LoVo (cell line): ENCODE data around the gene PRDM15.

ENCODE experiments used
- DNase-seq: peaks from one replicate; pipeline ENCODE4 v3.0.0-alpha.2; 2016; ENCODE audit warnings: low spot score

PRDM15 gene, protein sequence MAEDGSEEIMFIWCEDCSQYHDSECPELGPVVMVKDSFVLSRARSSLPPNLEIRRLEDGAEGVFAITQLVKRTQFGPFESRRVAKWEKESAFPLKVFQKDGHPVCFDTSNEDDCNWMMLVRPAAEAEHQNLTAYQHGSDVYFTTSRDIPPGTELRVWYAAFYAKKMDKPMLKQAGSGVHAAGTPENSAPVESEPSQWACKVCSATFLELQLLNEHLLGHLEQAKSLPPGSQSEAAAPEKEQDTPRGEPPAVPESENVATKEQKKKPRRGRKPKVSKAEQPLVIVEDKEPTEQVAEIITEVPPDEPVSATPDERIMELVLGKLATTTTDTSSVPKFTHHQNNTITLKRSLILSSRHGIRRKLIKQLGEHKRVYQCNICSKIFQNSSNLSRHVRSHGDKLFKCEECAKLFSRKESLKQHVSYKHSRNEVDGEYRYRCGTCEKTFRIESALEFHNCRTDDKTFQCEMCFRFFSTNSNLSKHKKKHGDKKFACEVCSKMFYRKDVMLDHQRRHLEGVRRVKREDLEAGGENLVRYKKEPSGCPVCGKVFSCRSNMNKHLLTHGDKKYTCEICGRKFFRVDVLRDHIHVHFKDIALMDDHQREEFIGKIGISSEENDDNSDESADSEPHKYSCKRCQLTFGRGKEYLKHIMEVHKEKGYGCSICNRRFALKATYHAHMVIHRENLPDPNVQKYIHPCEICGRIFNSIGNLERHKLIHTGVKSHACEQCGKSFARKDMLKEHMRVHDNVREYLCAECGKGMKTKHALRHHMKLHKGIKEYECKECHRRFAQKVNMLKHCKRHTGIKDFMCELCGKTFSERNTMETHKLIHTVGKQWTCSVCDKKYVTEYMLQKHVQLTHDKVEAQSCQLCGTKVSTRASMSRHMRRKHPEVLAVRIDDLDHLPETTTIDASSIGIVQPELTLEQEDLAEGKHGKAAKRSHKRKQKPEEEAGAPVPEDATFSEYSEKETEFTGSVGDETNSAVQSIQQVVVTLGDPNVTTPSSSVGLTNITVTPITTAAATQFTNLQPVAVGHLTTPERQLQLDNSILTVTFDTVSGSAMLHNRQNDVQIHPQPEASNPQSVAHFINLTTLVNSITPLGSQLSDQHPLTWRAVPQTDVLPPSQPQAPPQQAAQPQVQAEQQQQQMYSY

DNA sequence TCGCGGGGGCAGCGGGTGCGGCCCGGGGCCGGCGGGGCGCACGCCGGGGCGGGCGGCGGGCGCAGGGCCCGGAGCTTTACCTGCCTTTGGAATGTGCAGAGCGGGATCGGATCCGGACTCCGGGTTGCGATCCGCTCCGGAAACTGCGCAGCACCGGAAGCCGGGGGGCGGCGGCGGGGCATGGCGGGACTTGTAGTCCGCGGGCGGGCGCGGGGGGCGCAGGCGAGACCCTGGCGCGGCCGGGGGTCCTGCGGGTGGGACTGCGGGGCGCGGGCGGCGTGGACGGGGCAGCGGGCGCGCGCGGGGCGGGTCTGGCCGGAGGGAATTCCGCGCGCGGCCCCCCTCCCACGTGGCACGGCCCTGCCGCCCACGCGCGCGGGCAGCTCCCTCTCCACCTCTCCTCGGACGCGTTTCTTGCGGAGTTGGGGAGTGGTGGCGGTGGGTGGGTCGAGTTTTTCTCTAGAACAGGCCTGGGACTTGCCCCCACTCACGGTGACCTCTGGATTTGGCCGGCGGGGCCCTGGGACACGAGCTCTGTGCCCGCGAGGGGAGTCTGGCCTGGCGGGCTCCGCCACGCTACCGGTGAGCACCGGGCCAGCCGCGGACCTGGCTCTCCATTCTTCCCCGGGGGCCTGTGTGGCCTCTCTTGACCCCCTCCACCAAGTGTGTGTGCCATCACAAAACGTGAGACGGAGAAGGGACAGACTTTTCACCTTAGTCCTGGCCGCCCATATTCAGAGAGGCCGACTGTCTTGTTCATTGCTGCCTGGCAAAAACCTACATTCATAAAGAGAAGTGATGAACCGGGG lies at the start of gene PRDM15:
Gene PRDM15 (minus strand): TSS at position 155 of the 809 bp plus-strand sequence. CDS start 18,981 bp downstream, outside the sequence.
- peak; percentile 76 for DNase-seq

DNA sequence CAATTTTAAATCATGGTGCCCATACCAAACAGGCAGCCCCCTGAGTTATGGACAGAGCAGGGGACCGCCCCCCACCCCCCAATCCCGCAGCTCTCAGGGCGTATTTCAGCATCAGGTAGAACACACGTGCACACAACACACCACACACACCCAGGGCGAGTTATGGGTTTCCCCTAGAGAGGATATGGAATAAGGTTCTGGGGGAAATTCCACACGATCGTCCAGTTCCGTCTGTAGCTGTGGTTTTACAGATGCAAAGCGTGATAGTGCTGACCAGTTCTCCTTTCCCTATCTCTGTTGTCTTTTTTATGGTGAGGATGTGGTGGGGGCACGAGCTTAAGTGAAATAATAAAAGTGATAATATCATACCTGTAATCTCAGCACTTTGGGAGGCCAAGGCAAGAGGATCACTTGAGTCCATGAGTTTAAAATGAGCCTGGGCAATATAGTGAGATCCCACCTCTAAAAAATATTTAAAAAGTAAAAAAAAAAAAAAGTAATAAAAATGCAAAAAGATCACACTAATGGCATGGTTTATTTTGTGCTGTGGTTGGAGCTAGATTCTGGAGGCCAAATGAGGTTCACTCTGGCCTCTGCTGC lies 49.6 kb upstream of the PRDM15 start:
- DNase-seq: no peak

DNA sequence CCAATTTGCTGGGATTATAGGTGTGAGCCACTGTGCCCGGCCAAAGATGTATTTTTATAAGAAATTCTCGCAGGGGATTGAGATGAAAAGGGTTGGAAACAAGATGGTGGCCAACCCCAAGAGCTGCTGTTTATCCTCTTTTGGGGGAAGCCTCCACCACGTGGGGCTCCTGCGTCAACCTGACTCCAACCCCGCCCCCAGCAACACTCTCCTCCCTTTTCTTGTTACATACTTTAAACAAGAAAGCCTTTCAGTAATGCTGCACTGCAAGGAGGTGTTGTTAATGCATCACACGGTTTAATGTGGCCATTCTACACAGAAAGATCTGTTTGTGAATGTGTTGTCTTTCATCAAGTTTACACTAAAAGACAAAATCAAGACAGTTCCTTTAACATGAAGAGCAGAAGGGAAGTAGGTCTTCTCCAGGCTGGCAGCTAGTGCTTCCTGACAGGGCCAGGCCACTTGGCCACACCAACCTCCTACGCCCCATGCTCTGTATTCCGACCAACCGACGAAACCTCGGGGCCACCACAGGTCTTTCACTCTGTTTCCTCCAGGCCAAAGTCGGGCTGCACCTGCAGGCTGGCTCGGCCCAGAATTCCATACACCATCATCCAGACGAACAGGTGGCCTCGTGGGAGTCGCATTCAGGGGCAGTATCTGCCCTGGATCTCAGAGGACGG lies 48.7 kb upstream of the PRDM15 start:
- no peak for DNase-seq

DNA sequence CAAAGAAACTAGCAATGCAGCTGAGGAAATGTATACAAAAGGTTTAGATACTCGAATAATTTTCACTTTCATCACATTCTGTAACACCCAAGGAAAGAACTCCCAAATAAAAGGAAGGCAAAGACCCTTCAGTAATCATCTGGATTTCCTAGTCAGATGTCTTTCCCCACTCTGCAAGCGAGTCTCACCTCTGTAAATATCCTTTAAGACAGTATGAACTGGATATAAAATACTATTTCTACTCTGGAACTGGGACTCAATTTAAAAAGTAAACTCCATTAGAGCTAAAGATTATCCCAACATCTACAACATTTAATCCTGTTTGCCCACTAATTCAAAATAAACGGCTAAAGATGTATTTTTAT lies 47.6 kb upstream of the PRDM15 start:
- DNase-seq: no peak

- peak; percentile 60 for DNase-seq
Observed at GRCh38 chr21:41926117-41926806, 47.1 kb upstream of the PRDM15 start.

GRCh38 chr21:41925767-41926116 lies 46.6 kb upstream of the PRDM15 start:
- DNase-seq: no peak

DNA sequence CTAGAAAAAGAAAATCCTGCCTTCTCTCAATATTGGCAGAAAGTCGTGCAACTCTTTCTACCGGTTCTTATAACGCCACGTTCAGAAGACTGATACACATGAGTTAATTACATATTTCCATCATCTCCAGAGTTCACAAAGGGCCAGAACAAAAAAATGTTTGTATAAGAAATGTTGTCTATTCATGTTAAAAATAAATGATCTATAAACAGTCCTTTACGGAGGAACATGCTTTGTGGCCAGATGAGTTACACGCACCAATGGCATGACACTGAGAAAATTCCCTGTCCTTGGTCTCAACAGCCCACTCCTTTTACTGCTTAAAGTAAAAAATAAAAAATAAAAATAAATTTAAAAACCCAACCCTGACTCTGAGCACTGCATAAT lies 45.2 kb upstream of the PRDM15 start:
- DNase-seq: no peak

DNA sequence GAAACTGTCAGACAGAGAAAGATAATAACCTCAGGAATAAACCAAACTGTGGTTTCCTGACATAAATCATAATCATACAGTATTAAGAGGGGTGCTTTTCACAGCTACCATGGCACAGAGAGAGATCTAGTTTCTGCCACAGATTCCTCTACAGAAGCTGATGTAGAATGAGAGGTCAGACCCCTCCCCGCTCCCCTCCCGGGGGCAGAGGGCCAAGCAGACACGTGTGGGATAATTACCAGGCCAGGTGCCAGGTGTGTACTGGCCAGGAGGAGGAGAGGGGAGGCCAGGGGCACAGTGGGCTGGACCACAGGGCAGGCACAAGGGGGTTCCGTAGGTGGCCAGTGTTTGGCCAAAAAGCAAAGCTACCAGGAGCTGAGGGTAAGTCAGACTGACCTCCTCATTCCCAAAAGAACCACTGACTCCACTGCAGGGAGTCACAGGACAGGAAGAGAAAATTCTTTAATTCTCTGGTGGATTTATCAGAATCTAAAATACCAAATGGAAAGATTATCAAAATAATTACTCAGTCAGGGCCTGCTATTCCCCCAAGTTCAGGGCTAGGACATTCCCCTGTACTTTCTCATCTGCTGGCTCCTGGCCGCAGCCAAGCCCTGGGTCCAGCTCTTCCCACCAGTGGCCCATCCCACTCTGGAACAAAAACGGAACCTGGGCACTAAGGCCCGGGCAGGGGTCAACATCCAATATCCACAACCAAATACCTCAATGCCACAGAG lies 44.7 kb upstream of the PRDM15 start:
- no peak for DNase-seq

GRCh38 chr21:41923186-41923585 lies 44.0 kb upstream of the PRDM15 start:
- no peak for DNase-seq

DNA sequence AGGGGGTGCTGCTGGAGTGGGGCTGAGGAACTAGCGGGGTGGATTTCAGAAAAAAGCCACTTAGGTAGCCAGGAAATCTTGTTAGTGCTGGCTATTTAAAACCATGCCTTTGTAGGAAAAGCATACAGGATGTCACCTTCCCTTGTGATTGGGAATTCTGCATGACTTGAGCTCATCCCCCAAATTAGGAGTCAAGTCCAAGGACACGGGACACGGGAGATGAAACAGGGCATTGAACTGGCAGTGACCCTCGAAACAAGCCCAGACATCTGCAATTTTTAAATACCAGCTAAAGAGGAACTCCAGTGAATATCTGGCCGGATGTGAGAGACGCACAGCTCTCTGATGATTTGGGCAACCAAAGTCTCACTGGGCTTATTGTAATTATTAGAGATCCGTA lies 41.9 kb upstream of the PRDM15 start:
- no peak for DNase-seq

GRCh38 chr21:41920476-41920875 lies 41.3 kb upstream of the PRDM15 start:
- no peak for DNase-seq

DNA sequence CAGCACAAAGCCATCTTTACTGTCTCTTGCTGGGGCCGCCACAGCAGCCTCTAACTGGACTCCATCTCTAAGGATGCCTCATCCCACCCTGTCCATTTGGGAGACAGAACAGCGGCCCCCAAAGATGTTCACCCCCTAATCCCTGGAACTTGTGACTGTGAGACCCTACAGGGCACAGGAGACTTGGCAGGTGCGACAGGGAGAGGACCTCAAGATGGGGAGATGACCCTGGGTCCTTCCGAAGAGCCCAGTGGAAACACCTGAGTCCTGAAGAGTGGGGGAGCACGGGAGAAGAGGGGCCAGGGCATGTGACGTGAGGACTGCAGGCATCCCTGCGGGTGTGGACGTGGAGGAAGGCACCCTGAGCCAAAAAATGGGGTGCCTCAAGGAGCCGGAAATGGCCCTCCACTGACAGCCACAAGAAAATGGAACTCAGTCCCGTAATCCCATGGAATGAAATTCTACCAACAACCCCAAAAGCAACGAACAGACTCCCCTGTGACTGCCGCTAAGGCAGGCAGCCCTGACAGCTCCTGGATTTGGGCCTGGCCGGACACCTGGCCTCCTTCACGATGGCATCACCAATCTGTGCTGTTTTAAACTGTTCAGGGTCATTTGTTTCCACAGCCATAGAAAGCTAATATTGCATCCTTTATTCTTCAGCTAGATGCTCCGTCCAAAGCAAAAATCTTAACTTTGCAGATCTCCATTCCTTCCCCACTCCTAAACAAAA lies 40.7 kb upstream of the PRDM15 start:
- DNase-seq: no peak

- DNase-seq: no peak
Observed at GRCh38 chr21:41918561-41919358, 39.6 kb upstream of the PRDM15 start.

DNA sequence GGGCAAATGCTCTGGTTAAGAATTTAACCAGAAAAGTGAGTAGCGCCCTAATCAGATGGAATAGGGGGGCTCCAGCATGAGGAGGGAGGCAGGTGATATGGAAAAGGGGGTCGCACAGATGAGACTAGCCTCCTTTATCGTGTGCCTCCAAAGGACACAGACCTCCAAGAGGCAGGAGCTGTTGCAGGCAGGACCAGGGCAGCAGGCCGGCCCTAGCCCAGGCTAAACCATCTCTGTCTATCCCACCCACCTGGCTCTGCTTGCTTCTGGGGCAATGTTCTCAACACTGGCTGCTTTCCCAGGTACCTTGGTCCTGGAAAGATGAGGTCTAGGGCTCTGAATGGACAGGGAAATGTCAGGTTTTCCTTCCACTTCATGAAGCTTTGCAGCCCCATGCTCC lies 38.4 kb upstream of the PRDM15 start:
- DNase-seq: no peak

GRCh38 chr21:41916888-41917433 lies 37.8 kb upstream of the PRDM15 start:
- DNase-seq: no peak

GRCh38 chr21:41914965-41915364 lies 35.8 kb upstream of the PRDM15 start:
- no peak for DNase-seq

DNA sequence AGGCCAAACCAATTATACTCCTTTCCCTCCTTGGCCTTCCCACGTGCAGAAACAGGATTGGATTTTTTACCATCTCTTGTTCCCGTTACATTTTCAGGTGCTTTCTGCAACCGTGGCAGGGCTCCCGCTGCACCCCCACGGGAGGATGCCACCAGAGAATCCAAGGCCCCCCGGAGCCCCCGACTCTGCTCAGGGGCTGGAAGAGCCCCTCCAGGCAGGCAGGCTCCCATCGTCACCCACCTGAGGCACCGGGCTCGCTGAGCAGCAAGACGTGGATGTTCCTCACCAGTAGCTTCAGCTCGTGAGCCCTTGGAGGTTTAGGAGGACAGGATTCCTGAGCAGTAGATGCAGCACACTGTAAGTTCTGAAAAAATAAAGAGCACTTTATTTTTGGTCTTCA lies 35.2 kb upstream of the PRDM15 start:
- DNase-seq: no peak

DNA sequence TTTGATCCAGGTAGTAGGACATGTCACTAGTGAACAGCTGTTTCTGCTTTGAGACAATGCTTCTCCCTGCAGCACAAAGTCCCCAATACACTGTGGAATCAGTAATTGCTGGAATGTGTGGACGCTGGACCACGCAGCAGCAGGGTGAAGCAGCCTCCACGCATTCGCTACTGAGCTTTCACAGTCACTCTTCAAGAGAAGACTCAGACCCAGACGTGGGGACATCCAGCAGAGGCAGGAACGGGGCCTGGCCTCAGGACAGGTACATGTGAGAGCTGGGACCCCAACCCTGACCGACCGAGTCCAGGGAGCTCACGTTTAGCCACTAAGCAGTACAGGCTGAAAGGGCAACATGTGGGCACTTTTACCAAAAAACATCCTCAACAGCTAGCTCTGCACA lies 34.1 kb upstream of the PRDM15 start:
- no peak for DNase-seq
